Measurements from ENCODE around the gene C6orf62.
"Not testable (repeated sequence)": the region's sequence is repeated elsewhere in the genome, so short reads cannot be mapped to it uniquely, and the experiment has no call there.

The C6orf62 gene

GRCh38 chr6:24696097-24696496 is 22.9 kb downstream of the C6orf62 start:
- DNase-seq: no peak

- peak in 1 of 2 experiments; percentile 40 for DNase-seq
These were observed 23.3 kb downstream of the C6orf62 start for GRCh38 chr6:24695635-24696034.

- no peak for DNase-seq
These were observed 24.8 kb downstream of the C6orf62 start for GRCh38 chr6:24694198-24694597.

GRCh38 chr6:24692848-24693592 is 25.9 kb downstream of the C6orf62 start:
- no peak for DNase-seq

GRCh38 chr6:24692415-24692814 is 26.5 kb downstream of the C6orf62 start:
- no peak for DNase-seq

- DNase-seq: no peak
These were observed 27.0 kb downstream of the C6orf62 start for GRCh38 chr6:24692003-24692402.

- DNase-seq: no peak
These were observed 27.4 kb downstream of the C6orf62 start for GRCh38 chr6:24691550-24691949.

- DNase-seq: no peak
These were observed 28.4 kb downstream of the C6orf62 start for GRCh38 chr6:24690593-24690992.

- DNase-seq: no peak
These were observed 29.0 kb downstream of the C6orf62 start for GRCh38 chr6:24689964-24690363.

GRCh38 chr6:24686946-24687345 is 32.0 kb downstream of the C6orf62 start:
- DNase-seq: no peak

- DNase-seq: no peak
These were observed 32.5 kb downstream of the C6orf62 start for GRCh38 chr6:24686408-24686807.

- no peak for DNase-seq
These were observed 35.4 kb downstream of the C6orf62 start for GRCh38 chr6:24683297-24684296.

- DNase-seq: no peak
These were observed 38.4 kb downstream of the C6orf62 start for GRCh38 chr6:24680582-24680981.

GRCh38 chr6:24678792-24679352 is 40.1 kb downstream of the C6orf62 start:
- not testable (repeated sequence) for DNase-seq

GRCh38 chr6:24673625-24674024 is 45.3 kb downstream of the C6orf62 start:
- DNase-seq: no peak

GRCh38 chr6:24672620-24673182 is 46.3 kb downstream of the C6orf62 start:
- DNase-seq: no peak

- not testable (repeated sequence) for DNase-seq
These were observed 47.9 kb downstream of the C6orf62 start for GRCh38 chr6:24671077-24671476.

- DNase-seq: not testable (repeated sequence)
These were observed 48.5 kb downstream of the C6orf62 start for GRCh38 chr6:24670492-24670891.

- no peak for DNase-seq
These were observed 50.0 kb downstream of the C6orf62 start for GRCh38 chr6:24668997-24669361.

GRCh38 chr6:24668066-24668996 is 50.6 kb downstream of the C6orf62 start:
- DNase-seq: not testable (repeated sequence)

GRCh38 chr6:24667378-24667803 is 51.6 kb downstream of the C6orf62 start:
- no peak for DNase-seq

Measured in cerebellar nuclear complex (tissue), 1 donor.